ENCODE data around the gene SYNRG.

The SYNRG gene

DNA sequence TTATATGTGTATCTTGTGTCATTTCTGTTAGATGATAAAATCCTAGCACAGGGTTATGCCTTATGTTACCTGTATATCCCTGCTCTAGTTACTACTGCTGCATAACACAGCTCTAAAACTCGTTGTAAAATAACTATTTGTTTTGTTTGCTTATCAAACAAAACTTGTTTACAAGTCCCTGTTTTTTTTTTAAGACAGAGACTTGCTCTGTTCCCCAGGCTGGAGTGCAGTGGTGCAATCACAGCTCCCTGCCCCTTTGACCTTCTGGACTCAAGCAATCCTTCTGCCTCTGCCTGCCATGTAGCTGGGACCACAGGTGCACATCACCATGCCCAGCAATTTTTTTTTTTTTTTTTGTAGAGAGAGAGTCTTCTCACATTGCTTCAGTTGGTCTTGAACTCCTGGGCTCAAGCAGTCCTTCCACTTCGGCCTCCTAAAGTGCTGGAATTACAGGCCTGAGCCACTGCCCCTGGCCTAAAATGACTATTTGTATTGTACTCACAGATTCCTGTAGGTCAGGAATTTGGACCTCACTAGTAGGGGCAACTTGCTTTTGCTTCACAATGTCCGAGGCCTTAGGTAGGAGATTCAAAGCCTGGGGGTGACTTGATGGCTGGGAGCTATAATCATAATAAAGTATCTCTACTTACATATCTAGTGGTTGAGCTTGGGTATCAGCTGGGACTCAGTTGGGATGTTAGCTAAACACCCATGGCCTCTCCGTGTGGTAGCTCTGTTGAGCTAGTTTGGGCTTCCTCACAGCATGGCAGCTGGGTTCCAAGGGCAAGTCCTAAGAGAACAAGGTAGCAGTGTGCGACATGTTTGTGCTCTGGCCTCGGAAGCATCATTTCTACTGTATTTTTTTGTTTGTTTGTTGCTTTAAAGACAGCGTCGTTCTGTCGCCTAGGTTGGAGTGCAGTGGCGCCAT lies 106.9 kb downstream of the SYNRG start:
- FAIRE-seq = no peak

DNA sequence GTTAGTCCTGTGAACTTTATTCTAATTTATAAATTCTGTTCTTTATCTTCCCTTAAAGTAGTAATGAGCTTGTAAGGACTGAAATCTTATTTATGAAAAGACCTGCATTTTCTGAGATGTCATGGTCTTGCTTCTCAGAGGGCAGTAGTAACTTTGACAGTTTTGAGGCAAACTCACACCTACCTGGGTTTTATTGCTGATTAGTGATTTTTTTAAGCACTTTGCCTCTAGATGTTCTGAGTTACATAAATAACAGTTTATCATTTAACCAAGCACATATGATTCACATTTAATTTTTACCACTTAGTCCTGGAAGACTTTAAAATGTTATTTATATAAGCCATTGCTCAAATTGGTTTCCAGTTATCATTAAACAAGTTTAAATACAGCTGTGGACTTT lies 108.8 kb downstream of the SYNRG start:
- FAIRE-seq = no peak

DNA sequence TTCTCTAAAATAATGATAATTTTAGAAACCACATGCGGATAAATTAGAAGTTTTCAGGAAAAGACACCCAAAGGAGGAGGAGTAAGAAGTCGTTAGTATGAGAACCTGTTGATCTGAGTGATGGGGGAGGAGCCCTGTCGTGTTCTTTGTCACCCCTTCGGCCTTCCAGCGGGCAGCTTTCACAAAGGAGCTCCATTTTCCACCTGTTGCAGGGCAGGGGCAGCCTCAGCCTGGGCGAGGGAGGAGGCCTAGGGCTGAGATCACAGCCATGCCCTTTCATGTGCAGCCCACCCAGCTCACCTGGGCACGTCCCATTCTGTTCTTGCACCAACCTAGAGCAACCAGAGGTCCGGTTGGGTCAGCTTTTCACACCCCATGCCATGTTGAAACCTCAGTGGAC lies 114.2 kb downstream of the SYNRG start:
- FAIRE-seq = no peak

DNA sequence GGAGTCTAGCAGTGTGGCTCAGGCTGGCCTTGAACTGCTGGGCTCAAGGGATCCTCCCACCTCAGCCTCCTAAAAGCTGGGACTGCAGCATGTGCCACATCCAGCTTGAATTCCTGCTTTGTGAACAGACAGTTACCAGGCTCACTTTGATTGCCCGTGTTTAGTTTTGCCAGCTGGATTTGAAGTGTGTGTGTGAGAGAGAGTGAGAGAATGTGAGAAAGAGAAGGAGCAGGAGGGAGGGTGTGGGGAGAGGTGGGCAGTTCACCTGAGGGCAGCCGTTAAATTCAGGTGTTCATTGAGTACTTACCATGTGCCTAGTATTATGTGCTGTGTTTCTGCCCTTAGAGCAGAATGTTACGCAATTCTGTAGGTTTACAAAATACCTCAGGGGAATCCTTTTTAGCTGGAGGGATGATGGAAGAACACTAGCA lies 114.8 kb downstream of the SYNRG start:
- FAIRE-seq = no peak

- no peak for FAIRE-seq
Measured at GRCh38 chr17:37493249-37494027, 115.8 kb downstream of the SYNRG start.

DNA sequence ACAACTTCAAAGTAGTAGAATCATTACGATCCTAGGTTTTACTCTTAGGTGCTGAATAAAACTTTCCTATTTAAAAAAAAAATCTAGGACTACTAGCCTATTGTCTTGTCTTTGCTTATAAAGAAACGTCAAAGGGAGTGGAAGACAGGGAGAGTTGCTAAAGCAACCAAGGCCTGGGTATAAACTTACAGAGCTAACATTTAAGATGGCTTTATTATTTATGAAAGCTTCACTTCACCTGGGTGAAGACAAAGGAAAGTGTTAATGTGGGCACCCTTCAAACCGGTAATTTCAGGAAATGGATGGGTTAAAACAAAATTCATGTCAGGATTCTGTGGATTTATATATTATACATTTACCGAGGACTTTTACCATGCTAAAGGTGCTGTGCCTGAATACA lies 117.1 kb downstream of the SYNRG start:
- no peak for FAIRE-seq

DNA sequence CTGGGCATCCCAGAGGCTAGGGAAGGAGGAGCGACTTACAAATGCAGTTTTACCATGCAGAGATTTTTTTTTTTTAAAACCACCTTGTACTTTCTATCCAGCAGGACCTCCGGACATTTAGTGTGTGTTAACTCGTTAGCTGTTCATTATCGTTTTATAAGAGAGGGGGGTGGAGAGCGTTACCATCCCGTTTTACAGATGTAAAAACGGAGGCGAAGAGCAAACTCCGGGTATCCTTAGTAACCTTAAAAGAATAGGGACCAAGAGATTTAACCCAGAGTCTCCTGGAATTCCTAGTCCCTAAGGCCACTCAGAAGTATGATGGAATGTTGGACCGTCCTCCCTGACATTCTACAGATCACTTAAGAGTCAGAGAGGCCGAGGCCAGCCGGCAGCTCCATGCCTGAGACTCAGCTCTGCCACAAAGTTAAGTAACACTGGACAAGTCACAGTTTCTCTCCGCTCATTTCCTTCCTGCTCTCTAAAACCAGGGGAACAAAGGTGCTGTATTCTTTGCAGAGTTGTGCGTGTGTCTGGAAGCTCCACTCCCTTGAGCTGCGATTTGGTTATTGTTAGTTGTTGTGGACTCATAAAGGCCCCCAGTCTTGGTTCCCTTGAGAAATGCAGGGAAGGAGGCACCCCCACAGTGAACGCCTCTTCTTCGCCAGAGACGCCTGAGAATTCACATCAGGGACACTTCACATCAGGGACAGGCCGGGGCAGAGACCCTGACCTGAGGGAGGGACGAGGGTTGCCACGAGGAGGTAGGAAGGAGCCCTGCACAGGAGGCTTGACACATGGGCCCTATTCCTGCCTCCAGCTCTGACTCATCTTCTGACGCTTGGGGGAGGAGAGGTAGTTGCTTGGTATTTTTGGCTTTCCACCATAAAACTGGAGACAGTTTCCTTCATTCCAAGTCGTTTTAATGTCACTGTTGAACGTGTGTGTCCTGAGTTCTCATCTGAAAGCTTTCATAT lies 118.3 kb downstream of the SYNRG start:
- no peak for FAIRE-seq

- no peak for FAIRE-seq
Measured at GRCh38 chr17:37490022-37490587, 119.1 kb downstream of the SYNRG start.

- FAIRE-seq = no peak
Measured at GRCh38 chr17:37489197-37490001, 119.8 kb downstream of the SYNRG start, which contains the start of gene DUSP14. Gene DUSP14 (plus strand): TSS chr17:37489891. CDS start chr17:37512273, 22,382 bp downstream.

GRCh38 chr17:37488607-37489196 lies 120.5 kb downstream of the SYNRG start:
- FAIRE-seq = no peak

DNA sequence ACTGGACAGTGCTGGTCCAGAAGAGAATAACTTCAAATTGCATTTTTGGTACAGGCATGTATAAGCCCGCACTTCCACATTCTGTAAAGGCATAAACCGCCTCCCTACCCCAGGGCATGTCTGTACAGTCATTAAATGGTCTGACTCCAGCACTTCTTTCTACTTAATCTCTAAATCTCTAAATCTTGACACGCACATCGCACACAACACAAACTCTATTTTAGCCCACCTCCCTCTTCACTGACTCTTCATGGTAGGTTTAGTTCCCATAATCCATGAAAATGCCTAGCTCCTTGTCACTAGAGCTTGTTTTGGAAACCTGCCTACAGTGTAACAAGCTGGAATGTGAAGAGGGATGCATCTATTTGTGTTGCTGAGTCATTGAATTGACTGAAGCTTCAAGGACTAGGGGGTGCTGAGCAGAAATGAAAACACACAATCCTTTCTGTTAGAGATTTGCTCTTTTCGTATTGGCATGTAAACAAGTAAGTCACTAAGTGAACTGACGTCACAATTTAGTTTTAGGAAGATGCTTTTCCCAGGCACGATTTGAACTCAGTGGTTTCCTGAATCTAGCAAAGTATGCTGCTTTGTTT lies 121.1 kb downstream of the SYNRG start:
- FAIRE-seq = no peak

DNA sequence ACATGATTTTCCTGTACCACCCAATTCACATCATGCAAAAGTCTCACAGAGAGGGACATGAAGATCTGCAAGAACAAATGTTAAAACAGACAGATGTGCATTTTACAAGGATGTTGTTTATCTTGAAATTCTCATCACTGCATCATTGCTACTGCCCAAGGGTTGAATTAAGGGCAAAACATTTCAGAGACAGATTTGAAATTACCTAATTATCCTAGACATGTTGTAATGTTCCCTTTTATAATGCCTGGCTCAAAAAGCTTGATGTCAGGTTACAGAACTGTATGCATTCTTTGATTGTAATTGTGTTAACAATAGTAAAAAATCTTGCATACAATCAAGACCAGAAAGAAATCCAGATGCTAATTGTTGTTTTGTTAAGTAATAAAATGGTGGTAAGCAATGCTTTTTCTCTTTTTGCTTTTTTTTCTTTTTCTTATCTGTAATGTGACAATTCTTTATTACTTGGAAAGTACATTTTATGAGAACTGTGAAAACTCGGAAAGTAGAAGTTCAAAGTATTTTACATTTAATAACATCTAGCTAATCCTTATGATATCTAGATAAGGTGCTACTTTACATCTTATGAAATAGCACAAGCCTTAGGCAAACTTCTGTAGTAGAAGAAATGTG lies 123.2 kb downstream of the SYNRG start:
- FAIRE-seq = no peak

DNA sequence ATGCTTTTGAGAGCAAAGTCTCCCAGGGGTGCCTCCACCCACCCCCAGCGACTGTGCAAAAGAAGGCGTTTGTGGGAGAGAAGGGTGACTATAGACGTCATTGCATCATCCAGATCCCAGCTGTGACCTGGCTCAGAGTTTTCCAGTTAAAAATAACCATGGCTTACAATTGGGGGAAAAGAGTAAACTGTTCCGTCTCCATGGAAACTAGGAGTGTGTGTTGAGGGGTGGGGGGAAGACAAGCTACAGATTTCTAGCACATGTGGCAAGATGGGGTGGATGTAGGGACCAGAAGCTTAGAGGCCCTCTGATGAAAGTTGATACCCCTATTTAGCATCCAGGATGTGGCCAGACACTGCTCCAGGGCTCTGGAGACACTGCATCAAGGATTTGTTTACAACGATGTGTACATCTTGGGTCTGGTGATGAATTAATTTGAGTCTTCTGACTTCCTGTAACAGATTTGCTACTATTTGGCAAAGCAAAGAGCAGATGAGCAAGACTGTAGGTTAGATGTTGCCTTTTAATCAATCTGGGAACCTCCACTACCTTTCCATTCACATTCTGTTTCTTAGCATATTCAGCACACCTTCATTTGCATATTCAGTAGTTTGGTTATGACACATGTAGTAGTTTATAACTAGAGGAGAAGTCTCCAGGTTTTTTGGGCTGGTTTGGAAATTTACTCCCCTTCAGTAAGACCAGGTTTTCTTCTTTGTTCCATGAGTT lies 125.7 kb downstream of the SYNRG start:
- FAIRE-seq = no peak

GRCh38 chr17:37481001-37481665 lies 128.1 kb downstream of the SYNRG start:
- no peak for FAIRE-seq

GRCh38 chr17:37480427-37480826 lies 128.8 kb downstream of the SYNRG start:
- FAIRE-seq = no peak

GRCh38 chr17:37479025-37479424 lies 130.2 kb downstream of the SYNRG start:
- no peak for FAIRE-seq

GRCh38 chr17:37478187-37478586 lies 131.0 kb downstream of the SYNRG start:
- no peak for FAIRE-seq

DNA sequence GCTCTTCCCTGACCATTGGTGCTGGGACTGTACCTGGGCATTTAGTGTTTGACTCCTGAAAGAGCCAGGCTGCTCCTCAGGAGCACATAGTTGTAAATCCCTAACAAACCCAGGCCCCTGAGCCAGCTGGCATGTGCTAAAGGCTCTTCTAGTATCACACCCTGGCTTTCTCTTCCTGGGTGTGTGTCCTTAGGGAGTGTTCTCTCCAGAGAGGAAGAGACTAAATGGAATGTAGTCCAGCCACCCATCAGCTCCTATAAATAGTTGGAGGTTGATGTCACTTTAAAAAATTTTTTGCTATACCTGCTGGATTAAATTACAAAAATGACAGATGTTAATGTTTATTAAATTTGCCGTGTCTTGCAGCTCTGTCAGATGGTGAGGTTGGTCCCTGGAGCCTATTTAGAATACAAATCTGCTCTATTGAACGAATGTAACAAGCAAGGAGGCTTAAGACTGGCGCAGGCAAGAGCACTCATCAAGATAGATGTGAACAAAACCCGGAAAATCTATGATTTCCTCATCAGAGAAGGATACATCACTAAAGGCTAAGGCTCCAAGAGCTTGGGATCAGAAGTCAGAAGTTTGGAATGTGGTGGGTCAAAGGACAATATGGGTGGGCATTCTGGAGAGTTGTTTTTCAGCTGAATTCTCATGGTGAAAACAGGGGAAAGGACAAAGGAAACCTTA lies 132.6 kb downstream of the SYNRG start:
- FAIRE-seq = no peak
